GM19025 (cell line): ENCODE measurements around the gene NGEF.
"Not testable (repeated sequence)": the region's sequence is repeated elsewhere in the genome, so short reads cannot be mapped to it uniquely, and the experiment has no call there.

Source experiments
- ATAC-seq: cut with Tn5 transposase; IDR thresholded peaks from one replicate; pipeline ENCODE4 v1.9.1; 2021; ENCODE audit warnings: mild to moderate bottlenecking, low read depth, moderate library complexity; ENCODE audit not compliant: unreplicated experiment

Gene NGEF

GRCh38 chr2:232937278-232937906 is 75.7 kb downstream of the NGEF start:
- no peak for ATAC-seq

- ATAC-seq, result no peak
These were observed 81.4 kb downstream of the NGEF start for GRCh38 chr2:232931636-232932035.

GRCh38 chr2:232930059-232930400 is 83.0 kb downstream of the NGEF start:
- ATAC-seq, result no peak

DNA sequence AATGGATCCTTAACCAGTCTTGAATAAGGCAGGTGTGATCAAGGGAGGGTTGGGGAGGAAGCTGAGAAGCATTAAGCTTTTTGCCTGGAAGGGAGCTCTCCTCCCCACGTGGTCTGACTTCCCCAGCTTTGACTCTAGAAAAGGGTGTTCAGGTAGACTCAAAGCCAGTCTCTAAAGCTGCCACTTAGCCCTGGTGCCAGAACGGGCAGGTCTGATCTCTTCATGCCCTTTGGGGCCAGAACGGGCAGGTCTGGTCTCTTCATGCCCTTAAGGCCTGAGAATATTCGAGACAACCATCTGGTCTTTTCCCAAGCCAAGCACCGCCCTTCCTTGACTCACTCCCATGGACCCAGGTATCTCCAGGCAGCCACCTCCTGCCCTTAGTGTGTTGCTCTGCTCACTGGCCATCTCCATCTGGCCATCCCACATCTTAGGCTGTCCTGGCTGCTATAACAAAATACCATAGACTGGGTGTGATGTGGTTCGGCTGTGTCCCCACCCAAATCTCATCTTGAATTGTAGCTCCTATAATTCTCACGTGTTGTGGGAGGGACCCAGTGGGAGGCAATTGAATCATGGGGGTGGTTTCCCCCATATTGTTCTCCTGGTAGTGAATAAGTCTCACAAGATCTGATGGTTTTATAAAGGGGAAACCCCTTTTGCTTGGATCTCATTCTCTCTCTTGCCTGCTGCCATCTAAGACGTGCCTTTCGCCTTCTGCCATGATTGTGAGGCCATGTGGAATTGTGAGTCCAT is 83.6 kb downstream of the NGEF start:
- no peak for ATAC-seq

GRCh38 chr2:232928551-232929302 is 84.3 kb downstream of the NGEF start:
- ATAC-seq, result no peak

- no peak for ATAC-seq
These were observed 85.1 kb downstream of the NGEF start for GRCh38 chr2:232927793-232928550.

DNA sequence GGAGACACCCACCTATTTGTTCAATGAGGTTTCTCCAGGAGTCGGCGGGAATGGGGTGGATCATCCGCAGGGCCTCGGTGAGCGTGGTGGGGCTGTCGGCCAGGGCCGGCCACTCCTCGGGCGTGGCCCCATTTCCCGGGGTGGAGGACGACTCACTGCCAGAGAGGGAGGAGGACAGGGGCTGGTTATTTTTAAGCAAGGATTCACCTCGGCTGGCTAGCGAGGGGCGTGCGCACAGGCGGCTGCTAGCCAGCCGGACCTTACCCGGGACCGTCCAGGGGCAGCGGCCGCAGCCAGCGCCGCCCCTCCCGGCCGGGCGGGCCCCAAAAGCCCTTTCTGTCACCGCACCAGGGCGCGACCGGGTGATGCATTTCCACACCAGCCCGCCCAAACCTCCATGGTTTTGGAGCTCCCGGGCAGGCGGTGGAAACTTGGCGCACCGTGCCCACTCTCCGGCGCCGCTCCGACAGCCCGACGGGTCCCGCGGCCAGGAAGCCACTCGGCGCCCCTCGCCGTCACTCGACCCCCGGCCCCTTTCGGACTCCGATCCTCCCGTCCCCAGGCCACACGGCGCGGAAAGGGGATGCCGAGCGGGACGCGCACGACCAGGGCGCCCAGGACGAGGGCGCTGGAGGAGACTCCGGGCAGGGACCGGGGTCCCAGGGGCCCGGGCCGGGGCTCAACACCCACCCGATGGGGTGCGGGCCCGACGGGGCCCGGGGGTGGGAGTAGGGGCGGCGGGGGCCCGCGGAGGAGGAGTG is 85.8 kb downstream of the NGEF start:
- ATAC-seq, result no peak

DNA sequence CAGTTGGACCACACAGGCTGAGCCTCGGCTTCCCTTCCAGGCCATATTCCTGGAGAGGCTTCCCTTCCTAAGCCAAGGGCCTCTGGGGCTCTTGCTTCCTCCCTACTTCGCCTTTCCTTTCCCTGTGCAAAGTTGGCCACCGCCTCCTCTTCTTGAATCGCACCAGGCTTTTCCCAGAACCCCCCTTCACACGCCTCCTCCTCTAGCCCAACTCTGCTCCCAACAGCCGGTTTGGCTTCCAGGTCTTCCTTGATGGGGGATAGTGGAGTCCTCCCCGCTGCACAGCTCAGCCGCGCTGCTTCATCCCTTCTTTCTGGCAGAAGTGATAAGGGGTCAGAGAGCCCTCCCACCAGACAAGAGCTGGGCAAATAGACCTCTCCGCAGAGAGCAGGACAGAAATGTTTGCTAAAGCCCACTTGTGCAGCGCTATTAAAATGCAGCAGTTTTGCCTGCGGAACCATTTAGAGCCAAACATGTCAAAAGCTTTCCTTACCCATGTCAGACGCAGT is 86.6 kb downstream of the NGEF start:
- no peak for ATAC-seq

GRCh38 chr2:232925821-232926156 is 87.3 kb downstream of the NGEF start:
- no peak for ATAC-seq

GRCh38 chr2:232925153-232925820 is 87.8 kb downstream of the NGEF start:
- ATAC-seq, result no peak

GRCh38 chr2:232924433-232924832 is 88.6 kb downstream of the NGEF start:
- ATAC-seq, result no peak

DNA sequence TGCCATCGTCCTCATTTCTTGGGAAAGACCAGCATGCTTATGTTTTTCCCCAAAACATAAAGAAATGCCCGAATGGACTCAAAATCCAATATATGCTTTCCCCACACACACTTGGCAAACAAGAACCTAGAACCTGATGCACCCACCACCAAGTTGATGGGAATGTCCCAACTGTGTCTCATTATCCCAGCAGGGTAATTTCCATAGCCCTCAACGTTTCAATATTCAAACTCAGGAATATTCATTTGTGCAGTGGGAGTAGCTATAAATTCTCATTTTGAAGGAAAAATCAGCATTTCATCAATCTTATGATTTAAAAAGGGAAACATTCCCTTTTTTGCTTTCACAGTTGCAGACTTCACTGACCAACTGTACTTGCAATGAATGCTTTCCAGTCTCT is 92.3 kb downstream of the NGEF start:
- no peak for ATAC-seq

DNA sequence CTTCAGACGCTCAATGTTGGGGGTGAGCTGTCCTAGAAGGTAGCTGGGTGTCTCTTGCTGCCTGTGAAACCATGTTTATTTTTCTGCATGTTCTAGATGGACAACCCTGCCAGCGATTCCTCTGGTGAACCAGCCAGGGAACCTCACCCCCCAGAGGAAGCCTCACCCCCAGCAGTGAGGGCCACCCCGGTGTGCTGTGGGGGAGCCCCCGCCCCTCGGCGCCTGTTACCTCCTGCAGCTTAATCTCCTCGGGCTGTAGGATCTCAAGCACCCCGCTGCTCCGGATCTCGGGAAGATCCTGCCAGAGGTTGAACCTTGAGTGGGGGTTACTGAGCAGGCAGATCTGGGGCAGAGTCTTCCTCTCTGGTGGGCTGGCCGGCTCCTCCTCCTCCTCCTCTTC is 93.0 kb downstream of the NGEF start:
- ATAC-seq, result no peak

- no peak for ATAC-seq
These were observed 93.9 kb downstream of the NGEF start for GRCh38 chr2:232919141-232919540.

DNA sequence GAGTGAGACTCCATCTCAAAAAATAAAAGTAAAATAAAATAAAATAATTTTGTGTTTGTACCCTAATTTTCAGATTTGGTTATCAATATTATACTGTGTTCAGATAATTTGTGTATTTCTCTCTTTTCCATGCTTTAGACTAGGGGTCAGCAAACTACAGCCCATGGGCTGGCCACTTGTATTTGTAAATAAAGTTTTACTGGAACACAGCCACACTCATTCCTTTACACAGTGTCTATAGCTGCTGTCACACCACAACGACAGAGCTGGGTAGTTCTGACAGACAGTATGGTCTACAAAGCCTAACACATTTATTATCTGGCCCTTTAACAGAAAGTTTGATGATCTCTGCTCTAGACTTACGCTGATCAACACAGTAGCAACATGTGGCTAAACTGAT is 99.2 kb downstream of the NGEF start:
- no peak for ATAC-seq

DNA sequence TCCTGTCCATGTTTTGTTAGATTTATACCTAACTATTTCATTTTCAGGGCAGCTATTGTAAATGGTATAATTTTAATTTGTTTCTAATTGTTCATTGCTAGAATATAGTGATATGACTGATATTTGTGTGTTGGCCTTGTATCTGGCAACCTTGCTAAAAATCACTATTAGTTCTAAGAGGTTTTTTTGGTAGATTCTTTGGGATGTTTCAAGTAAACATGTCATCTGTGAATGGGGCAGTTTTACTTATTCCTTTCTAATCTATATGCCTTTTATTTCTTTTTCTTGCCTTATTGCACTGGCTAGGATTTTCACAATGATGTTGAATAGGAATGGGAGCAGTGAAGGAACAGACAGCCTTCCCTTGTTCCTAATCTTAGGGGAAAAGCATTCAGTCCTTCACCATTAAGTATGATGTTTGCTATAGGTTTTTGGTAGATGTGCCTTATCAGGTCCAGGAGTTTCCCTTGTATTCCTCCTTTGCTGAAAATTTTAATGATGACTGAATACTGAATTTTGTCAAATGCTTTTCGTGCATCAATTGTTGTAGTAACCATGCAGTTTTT is 101.3 kb downstream of the NGEF start:
- no peak for ATAC-seq

- no peak for ATAC-seq
These were observed 102.7 kb downstream of the NGEF start for GRCh38 chr2:232910376-232910775.

DNA sequence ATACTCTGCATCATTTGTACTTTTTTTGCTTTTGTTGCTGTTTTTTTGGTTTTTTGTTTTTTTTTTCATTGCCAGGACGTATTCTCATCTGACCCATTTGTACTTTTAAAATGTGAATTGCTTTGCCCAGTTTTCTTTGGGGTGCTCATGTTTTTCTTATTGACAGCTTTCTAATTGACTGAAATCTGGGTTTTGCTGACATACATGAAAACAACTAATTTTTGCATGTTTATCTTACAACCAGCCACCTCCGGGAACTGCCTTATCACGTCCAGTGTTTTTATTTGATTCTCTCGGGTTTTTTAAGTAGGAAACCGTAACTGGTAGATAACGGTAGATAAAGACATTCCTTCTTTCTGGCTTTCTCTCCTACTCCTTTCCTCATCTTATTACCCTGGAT is 104.4 kb downstream of the NGEF start:
- ATAC-seq, result no peak

DNA sequence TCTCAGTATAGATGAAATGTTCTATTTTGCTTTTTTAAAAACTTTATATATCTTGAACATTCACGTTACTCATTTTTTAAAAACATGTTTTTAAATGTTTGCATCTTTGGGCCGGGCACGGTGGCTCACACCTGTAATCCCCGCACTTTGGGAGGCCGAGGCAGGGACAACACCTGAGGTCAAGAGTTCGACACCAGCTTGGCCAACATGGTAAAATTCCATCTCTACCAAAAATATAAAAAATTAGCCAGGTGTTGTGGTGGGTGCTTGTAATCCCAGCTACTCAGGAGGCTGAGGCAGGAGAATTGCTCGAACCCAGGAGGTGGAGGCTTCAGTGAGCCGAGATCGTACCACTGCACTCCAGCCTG is 105.4 kb downstream of the NGEF start:
- ATAC-seq, result not testable (repeated sequence)
